Ishikawa (cell line): ENCODE data around the gene FAM98C.
A peak's percentile ranks its signal among the peaks of the same experiment; 100 is the strongest.

Source experiments
- CEBPB ChIP-seq: IDR thresholded peaks from 2 replicates; pipeline ENCODE4 v1.6.1; 2012
- CREB1 ChIP-seq: IDR thresholded peaks from 2 replicates; pipeline ENCODE4 v1.6.1; 2012; ENCODE audit warnings: low read depth
- EGR1 ChIP-seq: IDR thresholded peaks from 2 replicates; pipeline ENCODE4 v1.6.1; 2012
- EP300 ChIP-seq: IDR thresholded peaks from 2 replicates; pipeline ENCODE4 v1.6.1; 2012; ENCODE audit warnings: borderline replicate concordance
- FOXM1 ChIP-seq: IDR thresholded peaks from 2 replicates; pipeline ENCODE4 v1.6.1; 2012; ENCODE audit warnings: low read depth, borderline replicate concordance
- MAX ChIP-seq: IDR thresholded peaks from 2 replicates; pipeline ENCODE4 v1.6.1; 2012
- NFIC ChIP-seq: IDR thresholded peaks from 2 replicates; pipeline ENCODE4 v1.6.1; 2012
- RAD21 ChIP-seq: IDR thresholded peaks from 2 replicates; pipeline ENCODE4 v1.6.1; 2012; ENCODE audit warnings: low read depth
- REST ChIP-seq: IDR thresholded peaks from 2 replicates; pipeline ENCODE4 v1.6.1; 2012; ENCODE audit warnings: low read depth, mild to moderate bottlenecking
- TAF1 ChIP-seq: IDR thresholded peaks from 2 replicates; pipeline ENCODE4 v1.6.1; 2012; ENCODE audit warnings: low read depth, mild to moderate bottlenecking
- TCF12 ChIP-seq: IDR thresholded peaks from 2 replicates; pipeline ENCODE4 v1.6.1; 2012; ENCODE audit warnings: low read depth
- TEAD4 ChIP-seq: IDR thresholded peaks from 2 replicates; pipeline ENCODE4 v1.6.1; 2012
- USF1 ChIP-seq: IDR thresholded peaks from 2 replicates; pipeline ENCODE4 v1.6.1; 2012
- YY1 ChIP-seq: IDR thresholded peaks from 2 replicates; pipeline ENCODE4 v1.6.1; 2012; ENCODE audit warnings: low read depth
- ZBTB7A ChIP-seq: IDR thresholded peaks from 2 replicates; pipeline ENCODE4 v1.6.1; 2012; ENCODE audit warnings: low read depth

The FAM98C gene

GRCh38 chr19:38437295-38437694, 34.4 kb downstream of the FAM98C start:
- no peak for TF ChIP-seq ZBTB7A
- TF ChIP-seq TCF12: no peak
- no peak for TF ChIP-seq REST
- TF ChIP-seq USF1: no peak
- no peak for TF ChIP-seq RAD21

DNA sequence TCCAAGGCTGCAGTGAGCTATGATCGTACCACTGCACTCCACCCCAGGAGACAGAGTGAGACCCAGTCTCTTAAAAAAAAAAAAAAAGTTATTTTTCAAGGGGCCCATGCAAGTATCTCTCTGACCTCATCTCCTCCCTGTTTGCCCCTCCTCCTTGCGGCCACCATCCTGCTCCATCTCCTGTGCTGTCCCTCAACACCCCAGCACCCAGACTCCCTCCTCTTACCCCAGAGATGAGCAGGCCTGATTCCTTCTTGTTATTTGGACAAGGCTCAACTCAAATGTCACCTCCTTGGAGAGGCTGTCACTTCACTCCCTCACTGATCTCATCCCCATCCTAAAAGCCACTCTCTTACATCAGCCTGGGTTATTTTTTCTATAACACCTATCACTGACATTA, 35.0 kb downstream of the FAM98C start:
- TF ChIP-seq TAF1: no peak
- no peak for TF ChIP-seq USF1
- TF ChIP-seq REST: no peak
- no peak for TF ChIP-seq FOXM1
- no peak for TF ChIP-seq YY1
- TF ChIP-seq NFIC: no peak
- no peak for TF ChIP-seq CEBPB
- TF ChIP-seq MAX: no peak
- TF ChIP-seq CREB1: no peak
- TF ChIP-seq EP300: no peak
- no peak for TF ChIP-seq EGR1
- no peak for TF ChIP-seq ZBTB7A
- no peak for TF ChIP-seq TEAD4
- TF ChIP-seq RAD21: no peak
- TF ChIP-seq TCF12: no peak

GRCh38 chr19:38440592-38440991, 37.7 kb downstream of the FAM98C start:
- TF ChIP-seq MAX (no peak), CEBPB (no peak), NFIC (no peak), ZBTB7A (no peak), USF1 (no peak)

DNA sequence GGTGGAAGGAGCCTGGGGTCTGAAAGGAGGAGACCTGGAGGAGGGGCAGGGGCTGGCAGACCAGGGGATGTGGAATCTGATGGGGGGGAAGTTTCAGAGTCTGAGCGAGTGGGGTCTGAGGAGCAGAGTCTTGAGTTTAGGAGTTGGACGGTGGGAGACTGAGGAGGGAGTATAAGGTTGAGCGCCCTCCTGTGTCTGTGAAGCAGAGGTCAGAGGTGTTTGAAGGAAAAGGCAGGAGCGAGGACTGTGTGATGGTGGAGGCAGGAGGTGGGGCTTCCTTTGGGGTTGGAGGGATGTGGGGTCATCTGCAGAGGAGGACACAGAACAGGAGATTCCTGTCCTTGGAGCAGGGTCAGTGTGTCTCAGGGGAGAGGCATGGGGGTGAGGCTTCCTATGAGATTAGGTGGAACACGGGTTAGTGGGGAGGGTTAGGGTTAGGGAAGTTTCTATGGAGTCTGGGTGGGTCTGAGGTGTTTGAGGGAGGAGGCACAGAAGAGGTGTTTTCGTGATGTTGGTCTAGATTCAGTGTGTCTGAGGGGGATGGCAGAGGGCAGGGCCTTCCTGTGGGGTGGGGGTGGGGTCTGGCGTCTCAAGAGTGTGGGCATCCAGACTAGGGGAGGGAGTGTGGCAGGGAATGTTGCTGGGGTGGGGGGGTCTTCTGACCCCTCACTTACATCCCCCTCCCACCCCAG, 38.9 kb downstream of the FAM98C start:
- peak; percentile 29; the same call in 1 of the 2 replicates for TF ChIP-seq RAD21
- no peak for TF ChIP-seq MAX

- TF ChIP-seq MAX: no peak
- TF ChIP-seq TAF1: no peak
- no peak for TF ChIP-seq EGR1
- no peak for TF ChIP-seq YY1
- TF ChIP-seq RAD21: no peak
- TF ChIP-seq CREB1: no peak
- TF ChIP-seq CEBPB: no peak
- no peak for TF ChIP-seq REST
- TF ChIP-seq EP300: no peak
These were observed 39.8 kb downstream of the FAM98C start for GRCh38 chr19:38442736-38443135.
